ENCODE data around the gene FREM2. TPM values are rescaled to one million over a fixed set of nuclear protein-coding genes. Genes with fewer than 3 reads are reported as not detected.
A peak's percentile ranks its signal among the peaks of the same experiment; 100 is the strongest.

The FREM2 gene
- total RNA-seq, 1 donor from 2014 or later = 13.9 TPM

DNA sequence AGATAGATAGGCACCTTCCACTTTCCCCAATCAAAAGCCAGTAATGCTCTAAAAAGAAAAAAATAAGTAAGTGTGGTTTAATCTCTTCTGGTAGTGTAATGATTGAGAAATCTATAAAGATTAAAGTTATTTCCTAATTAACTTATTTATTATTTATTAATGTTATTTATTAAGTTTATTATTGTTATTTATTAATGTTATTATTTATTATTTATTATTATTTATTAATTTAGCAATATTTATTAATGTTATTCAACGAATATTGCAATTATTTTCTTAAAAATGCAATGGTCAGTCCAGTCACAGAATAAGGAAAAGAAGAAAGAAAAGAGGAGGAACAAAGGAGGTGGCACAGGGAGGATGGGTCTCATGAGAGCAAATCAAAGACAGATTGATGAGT is 100.7 kb downstream of the FREM2 start:
- Histone ChIP-seq H3K4me1 (no peaks in the 10 kb centered on the region), H3K9me3 (no peaks in the 10 kb centered on the region), H3K4me3 (no peak overlapping the region), H3K27ac (no peak overlapping the region), H3K36me3 (no peaks in the 10 kb centered on the region), H3K27me3 (no peaks in the 10 kb centered on the region)
- ATAC-seq (no peak), DNase-seq (no peak)
- intact Hi-C loops (cut with DNase I) = no loop called here
- no peak for TF ChIP-seq CTCF (IDR thresholded peaks at IDR 0.05)

DNA sequence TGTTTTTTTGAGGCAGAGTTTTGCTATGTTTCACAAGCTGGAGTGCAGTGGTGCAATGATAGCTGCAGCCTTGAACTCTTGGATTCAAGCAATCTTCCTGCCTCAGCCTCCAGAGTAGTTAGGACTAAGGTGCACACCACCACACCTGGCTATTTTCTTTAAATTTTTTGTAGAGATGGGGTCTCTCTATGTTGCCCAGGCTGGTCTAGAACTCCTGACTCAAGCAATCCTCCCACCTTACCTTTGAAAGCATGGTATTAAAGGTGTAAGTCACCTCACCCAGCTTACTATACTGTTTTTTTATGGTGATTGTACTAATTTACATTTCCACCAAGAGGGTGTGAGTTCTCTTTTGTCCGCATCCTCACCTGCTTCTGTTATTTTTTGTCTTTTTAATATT is 110.0 kb downstream of the FREM2 start:
- Histone ChIP-seq H3K4me1 (no peaks in the 10 kb centered on the region), H3K9me3 (no peaks in the 10 kb centered on the region), H3K4me3 (no peak overlapping the region), H3K36me3 (no peaks in the 10 kb centered on the region), H3K27ac (no peak overlapping the region), H3K27me3 (no peaks in the 10 kb centered on the region)
- no peak for ATAC-seq
- no peak for TF ChIP-seq CTCF (IDR thresholded peaks at IDR 0.05)
- DNase-seq = no peak
- intact Hi-C loops (cut with DNase I) = no loop called here

DNA sequence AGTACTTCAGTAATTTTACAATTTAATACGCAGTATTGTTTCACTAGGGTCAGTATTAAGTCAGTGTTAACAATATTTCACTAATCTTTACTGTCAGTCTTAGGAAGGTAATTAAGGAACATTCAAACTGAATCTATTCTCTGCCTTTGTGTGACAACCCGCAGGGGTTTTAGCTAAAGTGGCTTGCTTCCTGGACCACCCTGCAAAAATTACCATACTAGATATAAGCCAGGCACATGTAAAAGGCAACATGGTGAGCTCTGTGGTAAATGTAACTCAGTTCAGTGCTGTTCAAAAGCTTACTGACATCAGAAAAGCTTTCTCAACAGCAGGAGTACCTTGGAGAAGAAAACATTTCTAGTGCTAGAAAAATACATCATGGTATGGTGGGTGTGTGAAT is 116.7 kb downstream of the FREM2 start:
- no peak for TF ChIP-seq CTCF (IDR thresholded peaks at IDR 0.05)
- Histone ChIP-seq H3K4me3 (no peak overlapping the region), H3K27me3 (no peaks in the 10 kb centered on the region), H3K36me3 (no peaks in the 10 kb centered on the region), H3K9me3 (peaks cover 1% of the 10 kb centered on the region), H3K4me1 (no peaks in the 10 kb centered on the region), H3K27ac (no peak overlapping the region)
- no peak for DNase-seq
- no peak for ATAC-seq
- intact Hi-C loops (cut with DNase I) = no loop called here

DNA sequence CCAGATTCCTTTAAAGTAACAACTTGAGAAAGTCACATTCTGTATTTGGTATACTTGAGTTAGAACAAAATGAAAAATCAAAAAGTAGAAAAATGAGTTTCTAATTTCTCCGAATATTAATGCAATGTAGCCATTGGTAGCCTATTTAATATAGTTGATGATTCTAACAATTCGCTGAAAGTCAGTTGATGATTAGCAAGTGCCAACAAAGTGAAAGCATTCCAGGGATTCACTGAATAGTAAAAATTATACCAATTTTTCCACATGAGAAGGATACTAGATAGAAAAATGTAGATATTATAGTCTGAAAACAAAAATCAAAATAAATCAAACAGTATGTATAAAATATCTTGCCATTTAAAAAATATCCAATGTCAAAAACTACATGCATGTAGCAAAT is 117.2 kb downstream of the FREM2 start:
- peaks cover 7% of the 10 kb centered on the region for H3K9me3 ChIP-seq
- H3K27ac ChIP-seq = no peak overlapping the region
- DNase-seq = no peak
- no peak for ATAC-seq
- H3K36me3 ChIP-seq = no peaks in the 10 kb centered on the region
- no peak for TF ChIP-seq CTCF (IDR thresholded peaks at IDR 0.05)
- intact Hi-C loops (cut with DNase I) = no loop called here
- H3K4me3 ChIP-seq = no peak overlapping the region
- H3K4me1 ChIP-seq = no peaks in the 10 kb centered on the region
- no peaks in the 10 kb centered on the region for H3K27me3 ChIP-seq

DNA sequence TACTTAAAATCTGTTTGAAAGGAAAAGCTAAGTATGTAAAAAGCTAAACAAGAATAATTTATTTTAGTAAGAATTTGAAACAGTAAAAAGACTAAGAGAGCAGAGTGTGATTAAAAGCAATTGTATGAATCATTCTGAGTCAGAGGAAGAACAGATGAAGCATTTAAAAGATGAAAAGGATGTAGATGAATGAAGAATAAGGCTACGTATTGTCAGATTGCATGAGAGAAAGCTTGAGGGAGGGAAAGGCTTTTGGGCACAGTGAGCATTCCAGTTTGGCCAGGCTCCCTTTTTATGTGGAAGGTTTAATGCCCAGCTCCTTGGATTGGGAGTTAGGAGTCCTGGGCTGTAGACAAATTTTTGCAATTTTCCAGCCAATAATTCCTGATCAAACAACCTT is 117.7 kb downstream of the FREM2 start:
- intact Hi-C loops (cut with DNase I) = no loop called here
- no peak overlapping the region for H3K4me3 ChIP-seq
- no peaks in the 10 kb centered on the region for H3K27me3 ChIP-seq
- H3K9me3 ChIP-seq = peaks cover 12% of the 10 kb centered on the region
- H3K4me1 ChIP-seq = no peaks in the 10 kb centered on the region
- no peak overlapping the region for H3K27ac ChIP-seq
- TF ChIP-seq CTCF (IDR thresholded peaks at IDR 0.05) = no peak
- no peak for DNase-seq
- no peaks in the 10 kb centered on the region for H3K36me3 ChIP-seq
- no peak for ATAC-seq

DNA sequence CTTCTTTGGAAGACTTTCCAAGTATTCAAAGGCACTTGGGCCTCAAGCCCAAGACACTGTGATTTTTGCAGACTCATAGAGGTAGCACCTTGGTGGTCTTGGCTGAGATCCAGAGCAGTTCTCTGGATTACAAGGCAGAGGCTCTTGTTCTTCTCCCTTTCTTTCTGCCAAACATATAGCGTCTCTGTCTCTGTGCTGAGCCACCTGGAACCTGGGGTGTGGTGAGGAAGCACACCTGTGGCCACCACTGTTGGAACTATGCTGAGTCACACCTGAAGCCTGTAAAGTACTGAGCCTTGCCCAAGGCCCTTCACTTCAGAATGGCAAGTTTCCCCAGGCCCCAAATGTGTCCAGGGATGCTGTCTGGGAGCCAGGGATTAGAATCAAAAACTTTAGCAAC is 127.5 kb downstream of the FREM2 start:
- TF ChIP-seq CTCF (IDR thresholded peaks at IDR 0.05) = no peak
- no peaks in the 10 kb centered on the region for H3K4me1 ChIP-seq
- H3K27me3 ChIP-seq = no peaks in the 10 kb centered on the region
- peaks cover 11% of the 10 kb centered on the region for H3K9me3 ChIP-seq
- ATAC-seq (peak; percentile 74), DNase-seq (no peak)
- H3K27ac ChIP-seq = no peak overlapping the region
- intact Hi-C loops (cut with DNase I) = no loop called here
- no peaks in the 10 kb centered on the region for H3K36me3 ChIP-seq
- H3K4me3 ChIP-seq = no peak overlapping the region

Measured in upper lobe of right lung (tissue), 1 donor.